ENCODE data around the gene AKAP13. TPM values are rescaled to one million over a fixed set of nuclear protein-coding genes. Genes with fewer than 3 reads are reported as not detected.

The AKAP13 gene
- total and polyA plus RNA-seq, 2 donors (not counting 1 experiment from before 2014, with no cell fraction given) = 73.8 to 358 TPM

DNA sequence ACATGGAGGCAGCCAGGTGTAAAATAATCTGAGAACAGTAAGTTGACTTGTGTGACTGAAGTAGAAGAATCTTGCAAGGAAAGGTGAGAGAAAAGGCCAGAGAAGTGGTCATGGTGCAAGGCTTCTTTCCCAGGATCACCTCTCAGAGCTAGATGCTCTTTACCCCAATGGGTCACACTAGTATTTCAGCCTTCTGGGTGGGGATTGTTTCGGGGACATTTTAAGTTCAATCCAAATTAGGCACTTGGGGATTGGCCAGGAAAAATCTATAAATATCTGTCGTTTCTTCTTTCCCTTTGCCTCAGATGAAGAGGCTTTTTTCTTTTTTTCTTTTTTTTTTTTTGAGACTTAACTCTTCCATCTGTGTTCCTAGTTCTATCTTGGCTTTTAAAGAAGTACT is 226.3 kb downstream of the AKAP13 start:
- no peak overlapping the region for H3K27ac ChIP-seq (ENCODE audit: low read length in 2 of 2)
- intact Hi-C loops (cut with micrococcal nuclease) = no loop called here
- peaks cover 44% of the 10 kb centered on the region for H3K79me2 ChIP-seq (ENCODE audit: control insufficient read depth, insufficient read depth, low read length)
- POLR2A ChIA-PET = no interaction called here
- no peak overlapping the region for H2AFZ ChIP-seq (ENCODE audit: insufficient read depth, low read depth, low read length, poor library complexity, severe bottlenecking)
- peaks cover 17 to 53% of the 10 kb centered on the region in 2 experiments for H3K36me3 ChIP-seq (replicated peaks in 1 of 2; ENCODE audit: control extremely low read depth in 1 of 2, control insufficient read depth in 1 of 2, extremely low read depth in 1 of 2, insufficient read depth in 2 of 2, low read length in 1 of 2)
- no CpG with 5 or more reads among the region's 2 CpGs for WGBS (ENCODE audit: insufficient coverage)
- H3K9me3 ChIP-seq (ENCODE audit: control extremely low read depth in 1 of 3, control insufficient read depth in 2 of 3, insufficient read depth in 1 of 3, low read length in 2 of 3) = no peaks in the 10 kb centered on the region
- DNase-seq (no peak), ATAC-seq (ENCODE audit: low read depth) (no peak)
- CTCF ChIA-PET = interaction anchor here (1.2 to 1.6 kb wide), 2 partner anchors 18 to 21 kb away, joined by 4 read pairs; no protein-coding TSS in a partner anchor
- H3K9ac ChIP-seq (ENCODE audit: low read length) = no peak overlapping the region
- Mint-ChIP-seq H3K27ac (no peak overlapping the region), H3K4me1 (peaks cover 8% of the 10 kb centered on the region), H3K9me3 (ENCODE audit: insufficient read depth) (no peaks in the 10 kb centered on the region), H3K27me3 (no peaks in the 10 kb centered on the region), H3K4me3 (no peak overlapping the region)
- H3K4me2 ChIP-seq (replicated peaks; ENCODE audit: low read depth, low read length, poor library complexity, severe bottlenecking) = no peak overlapping the region
- no peaks in the 10 kb centered on the region for H3K27me3 ChIP-seq (replicated peaks in 1 of 4; ENCODE audit: control extremely low read depth in 1 of 4, control insufficient read depth in 3 of 4, insufficient read depth in 4 of 4, low read length in 3 of 4)
- no peak for TF ChIP-seq EZH2 (IDR thresholded peaks at IDR 0.05; ENCODE audit: borderline replicate concordance, insufficient read depth, low read depth, low read length, poor library complexity, severe bottlenecking)
- TF ChIP-seq CTCF (IDR thresholded peaks at IDR 0.05) = no peak
- H3K4me3 ChIP-seq (ENCODE audit: control extremely low read depth in 1 of 5, extremely low read depth in 1 of 5, insufficient read depth in 1 of 5, low read depth in 2 of 5, low read length in 4 of 5) = no peak overlapping the region
- no peaks in the 10 kb centered on the region for H3K4me1 ChIP-seq (ENCODE audit: control insufficient read depth in 2 of 2, insufficient read depth in 2 of 2, low read length in 2 of 2)
- peaks cover 16% of the 10 kb centered on the region for H4K20me1 ChIP-seq (ENCODE audit: control insufficient read depth, insufficient read depth, low read length, poor library complexity, severe bottlenecking)

GRCh38 chr15:85607141-85607806 is 226.9 kb downstream of the AKAP13 start:
- Histone ChIP-seq H3K27me3 (replicated peaks in 1 of 4; ENCODE audit: control extremely low read depth in 1 of 4, control insufficient read depth in 3 of 4, insufficient read depth in 4 of 4, low read length in 3 of 4) (no peaks in the 10 kb centered on the region), H3K36me3 (replicated peaks in 1 of 2; ENCODE audit: control extremely low read depth in 1 of 2, control insufficient read depth in 1 of 2, extremely low read depth in 1 of 2, insufficient read depth in 2 of 2, low read length in 1 of 2) (peaks cover 19 to 53% of the 10 kb centered on the region in 2 experiments), H3K9ac (ENCODE audit: low read length) (no peak overlapping the region), H3K9me3 (ENCODE audit: control extremely low read depth in 1 of 3, control insufficient read depth in 2 of 3, insufficient read depth in 1 of 3, low read length in 2 of 3) (no peaks in the 10 kb centered on the region), H3K4me2 (replicated peaks; ENCODE audit: low read depth, low read length, poor library complexity, severe bottlenecking) (no peak overlapping the region), H3K79me2 (ENCODE audit: control insufficient read depth, insufficient read depth, low read length) (peaks cover 44% of the 10 kb centered on the region), H4K20me1 (ENCODE audit: control insufficient read depth, insufficient read depth, low read length, poor library complexity, severe bottlenecking) (peaks cover 17% of the 10 kb centered on the region), H2AFZ (ENCODE audit: insufficient read depth, low read depth, low read length, poor library complexity, severe bottlenecking) (no peak overlapping the region), H3K27ac (ENCODE audit: low read length in 2 of 2) (no peak overlapping the region), H3K4me3 (ENCODE audit: control extremely low read depth in 1 of 5, extremely low read depth in 1 of 5, insufficient read depth in 1 of 5, low read depth in 2 of 5, low read length in 4 of 5) (no peak overlapping the region), H3K4me1 (ENCODE audit: control insufficient read depth in 2 of 2, insufficient read depth in 2 of 2, low read length in 2 of 2) (no peaks in the 10 kb centered on the region)
- TF ChIP-seq EZH2 (IDR thresholded peaks at IDR 0.05; ENCODE audit: borderline replicate concordance, insufficient read depth, low read depth, low read length, poor library complexity, severe bottlenecking) (no peak), CTCF (IDR thresholded peaks at IDR 0.05) (no peak)
- H3K9me3 Mint-ChIP-seq (ENCODE audit: insufficient read depth) = no peaks in the 10 kb centered on the region
- no CpG with 5 or more reads among the region's 2 CpGs for WGBS (ENCODE audit: insufficient coverage)
- no peak for ATAC-seq (ENCODE audit: low read depth)
- peaks cover 8% of the 10 kb centered on the region for H3K4me1 Mint-ChIP-seq
- ChIA-PET CTCF (interaction anchor here (1.2 to 1.6 kb wide), 2 partner anchors 17 to 20 kb away, joined by 4 read pairs; no protein-coding TSS in a partner anchor), POLR2A (no interaction called here)
- no peaks in the 10 kb centered on the region for H3K27me3 Mint-ChIP-seq
- no peak for DNase-seq
- intact Hi-C loops (cut with micrococcal nuclease) = no loop called here
- no peak overlapping the region for H3K4me3 Mint-ChIP-seq
- no peak overlapping the region for H3K27ac Mint-ChIP-seq

Measured in B cell (primary cell).